Brain microvascular endothelial cell (primary cell): Measurements from ENCODE around the gene ADCYAP1R1.

ENCODE experiments used
- DNase-seq: peaks from one replicate; pipeline ENCODE4 v3.0.0-alpha.2; 2020
- H3K27ac ChIP-seq: fragments of 250-450 bp; sonication (Bioruptor Pico); 2 replicates; pipeline ENCODE4 v1.5.1; 2020; ENCODE audit warnings: mild to moderate bottlenecking, moderate library complexity
- H3K27me3 ChIP-seq: fragments of 250-450 bp; sonication (Bioruptor Pico); replicated peaks from 2 replicates; pipeline ENCODE4 v1.5.1; 2020; ENCODE audit warnings: mild to moderate bottlenecking
- H3K36me3 ChIP-seq: fragments of 250-450 bp; sonication (Bioruptor Pico); replicated peaks from 2 replicates; pipeline ENCODE4 v1.5.1; 2020; ENCODE audit warnings: mild to moderate bottlenecking
- H3K4me3 ChIP-seq: 2 replicates; pipeline ENCODE4 v1.5.1; 2011; ENCODE audit warnings: low read depth, mild to moderate bottlenecking, control low read depth, low read length, moderate library complexity
- CTCF ChIP-seq: IDR thresholded peaks from 2 replicates; pipeline ENCODE4 v1.5.1; 2011; ENCODE audit warnings: low read depth, mild to moderate bottlenecking, moderate library complexity, low read length, control low read depth, inconsistent platforms; ENCODE audit errors: missing control alignments
- in situ Hi-C: cut with HindIII; loops from 2 replicates; pipeline ENCODE4 v1.10.0; 2017; ENCODE audit warnings: low sequenced_read_pairs, low pct_ligation_motif_present

ADCYAP1R1 gene

GRCh38 chr7:31079126-31079823 lies 27.2 kb downstream of the ADCYAP1R1 start:
- Histone ChIP-seq H3K36me3 (no peaks in the 10 kb centered on the region), H3K4me3 (no peak overlapping the region), H3K27me3 (no peaks in the 10 kb centered on the region), H3K27ac (no peak overlapping the region)
- no peak for DNase-seq
- in situ Hi-C loops: no loop called here
- no peak for TF ChIP-seq CTCF

GRCh38 chr7:31079824-31080511 lies 27.9 kb downstream of the ADCYAP1R1 start:
- no peak overlapping the region for H3K27ac ChIP-seq
- in situ Hi-C loops: no loop called here
- H3K27me3 ChIP-seq: no peaks in the 10 kb centered on the region
- no peak overlapping the region for H3K4me3 ChIP-seq
- no peak for TF ChIP-seq CTCF
- no peaks in the 10 kb centered on the region for H3K36me3 ChIP-seq
- no peak for DNase-seq

- Histone ChIP-seq H3K27me3 (no peaks in the 10 kb centered on the region), H3K27ac (no peak overlapping the region), H3K36me3 (no peaks in the 10 kb centered on the region), H3K4me3 (no peak overlapping the region)
- no peak for DNase-seq
- in situ Hi-C loops: no loop called here
- no peak for TF ChIP-seq CTCF
Measured at GRCh38 chr7:31080763-31081162, 28.7 kb downstream of the ADCYAP1R1 start.

- H3K4me3 ChIP-seq: no peak overlapping the region
- TF ChIP-seq CTCF: no peak
- H3K27me3 ChIP-seq: no peaks in the 10 kb centered on the region
- in situ Hi-C loops: no loop called here
- no peak for DNase-seq
- H3K27ac ChIP-seq: no peak overlapping the region
- no peaks in the 10 kb centered on the region for H3K36me3 ChIP-seq
Measured at GRCh38 chr7:31082017-31082416, 29.9 kb downstream of the ADCYAP1R1 start.

GRCh38 chr7:31082447-31082846 lies 30.3 kb downstream of the ADCYAP1R1 start:
- TF ChIP-seq CTCF: no peak
- no peak overlapping the region for H3K27ac ChIP-seq
- no peak for DNase-seq
- in situ Hi-C loops: no loop called here
- no peak overlapping the region for H3K4me3 ChIP-seq
- H3K36me3 ChIP-seq: no peaks in the 10 kb centered on the region
- H3K27me3 ChIP-seq: no peaks in the 10 kb centered on the region
